NCI-H510A treated with DMSO at 0.1 percent for 48 hours (cell line): Measurements from ENCODE around the gene REM2.

Experiments used
- DNase-seq: peaks from one replicate; lab custom pipeline; 2025; lab: John Stamatoyannopoulos, UW

REM2 gene

GRCh38 chr14:22929961-22930364 lies 46.9 kb downstream of the REM2 start:
- no peak for DNase-seq

GRCh38 chr14:22932146-22932545 lies 49.1 kb downstream of the REM2 start:
- DNase-seq: no peak

GRCh38 chr14:22935156-22935555 lies 52.1 kb downstream of the REM2 start:
- DNase-seq: no peak
